Endometrial microvascular endothelial cells (primary cell): ENCODE measurements around the gene METTL25B. TPM values are rescaled to one million over a fixed set of nuclear protein-coding genes. Genes with fewer than 3 reads are reported as not detected.
"Not testable (repeated sequence)": the region's sequence is repeated elsewhere in the genome, so short reads cannot be mapped to it uniquely, and the experiment has no call there.

Source experiments
- in situ Hi-C: cut with HindIII; loops from 2 replicates; pipeline ENCODE4 v1.10.0; 2017; ENCODE audit warnings: low sequenced_read_pairs, low pct_unique_long_range_greater_than_20kb; ENCODE audit errors: inconsistent ontology term
- total RNA-seq: library from RNA; depleted of rRNA; stranded (reverse); fragments of >200 nt; gene quantifications from one replicate; pipeline ENCODE4 v1.2.3, GENCODE V29; 2015; ENCODE audit errors: inconsistent ontology term

METTL25B gene
- total RNA-seq, 1 donor from 2014 or later = 3.1 TPM

- in situ Hi-C loops = no loop called here
These were observed 17.6 kb downstream of the METTL25B start for GRCh38 chr1:156745881-156746280.

- in situ Hi-C loops = no loop called here
These were observed 18.1 kb downstream of the METTL25B start for GRCh38 chr1:156746406-156746727.

GRCh38 chr1:156746728-156747631 lies 18.7 kb downstream of the METTL25B start:
- in situ Hi-C loops = no loop called here

GRCh38 chr1:156747742-156748669 lies 19.7 kb downstream of the METTL25B start:
- in situ Hi-C loops = no loop called here

- in situ Hi-C loops = no loop called here
These were observed 20.6 kb downstream of the METTL25B start for GRCh38 chr1:156748670-156749418.

- in situ Hi-C loops = no loop called here
These were observed 21.3 kb downstream of the METTL25B start for GRCh38 chr1:156749419-156750118.

- in situ Hi-C loops = no loop called here
These were observed 22.0 kb downstream of the METTL25B start for GRCh38 chr1:156750191-156750672.

GRCh38 chr1:156750711-156751450 lies 22.6 kb downstream of the METTL25B start:
- in situ Hi-C loops = no loop called here

- in situ Hi-C loops = no loop called here
These were observed 23.1 kb downstream of the METTL25B start, which contains the start of gene HDGF for GRCh38 chr1:156751451-156751756. Gene HDGF, minus strand, starts transcription at chr1:156751675. Its CDS starts 246 bp downstream, at chr1:156751429.

- in situ Hi-C loops = no loop called here
These were observed 23.6 kb downstream of the METTL25B start for GRCh38 chr1:156751757-156752481.

GRCh38 chr1:156752843-156753482 lies 24.7 kb downstream of the METTL25B start:
- in situ Hi-C loops = no loop called here

GRCh38 chr1:156754219-156754618 lies 25.9 kb downstream of the METTL25B start:
- in situ Hi-C loops = no loop called here

- in situ Hi-C loops = no loop called here
These were observed 27.3 kb downstream of the METTL25B start for GRCh38 chr1:156755527-156755950.

- in situ Hi-C loops = no loop called here
These were observed 28.1 kb downstream of the METTL25B start for GRCh38 chr1:156756355-156756754.

GRCh38 chr1:156757572-156758253 lies 29.4 kb downstream of the METTL25B start:
- in situ Hi-C loops = not testable (repeated sequence)

- in situ Hi-C loops = no loop called here
These were observed 32.0 kb downstream of the METTL25B start for GRCh38 chr1:156760092-156760795.
